ENCODE data around the gene PPP1CC. TPM values are rescaled to one million over a fixed set of nuclear protein-coding genes. Genes with fewer than 3 reads are reported as not detected.
A peak's percentile ranks its signal among the peaks of the same experiment; 100 is the strongest.

Gene PPP1CC
- total RNA-seq, 1 donor from 2014 or later, result 174 TPM

GRCh38 chr12:110705309-110705708 lies 37.4 kb downstream of the PPP1CC start:
- no peaks in the 10 kb centered on the region for H3K27me3 Mint-ChIP-seq

GRCh38 chr12:110704750-110705149 lies 37.9 kb downstream of the PPP1CC start:
- Mint-ChIP-seq H3K36me3 (peaks cover 5% of the 10 kb centered on the region), H3K27me3 (no peaks in the 10 kb centered on the region), H3K9me3 (no peaks in the 10 kb centered on the region), H3K27ac (no peak overlapping the region), H3K4me1 (ENCODE audit: unreplicated experiment) (no peaks in the 10 kb centered on the region), H3K4me3 (no peak overlapping the region)
- TF ChIP-seq CTCF (conservative IDR thresholded peaks at IDR 0.05), result peak; percentile 33
- no peak for DNase-seq (ENCODE audit: extremely low spot score, unreplicated experiment)

More at GRCh38 chr12:110705309-110705708, 37.4 kb downstream of the PPP1CC start:
- H3K4me1 Mint-ChIP-seq (ENCODE audit: unreplicated experiment), result no peaks in the 10 kb centered on the region
- peaks cover 5% of the 10 kb centered on the region for H3K36me3 Mint-ChIP-seq
- H3K27ac Mint-ChIP-seq, result no peak overlapping the region
- TF ChIP-seq CTCF (conservative IDR thresholded peaks at IDR 0.05), result no peak
- no peak for DNase-seq (ENCODE audit: extremely low spot score, unreplicated experiment)
- no peaks in the 10 kb centered on the region for H3K9me3 Mint-ChIP-seq
- no peak overlapping the region for H3K4me3 Mint-ChIP-seq

- Mint-ChIP-seq H3K27me3 (no peaks in the 10 kb centered on the region), H3K4me3 (no peak overlapping the region), H3K36me3 (peaks cover 5% of the 10 kb centered on the region)
Measured at GRCh38 chr12:110704231-110704630, 38.5 kb downstream of the PPP1CC start.

GRCh38 chr12:110702081-110702480 lies 40.6 kb downstream of the PPP1CC start:
- TF ChIP-seq CTCF (conservative IDR thresholded peaks at IDR 0.05), result no peak
- no peaks in the 10 kb centered on the region for H3K9me3 Mint-ChIP-seq

More at GRCh38 chr12:110704231-110704630, 38.5 kb downstream of the PPP1CC start:
- no peak overlapping the region for H3K27ac Mint-ChIP-seq
- no peak for DNase-seq (ENCODE audit: extremely low spot score, unreplicated experiment)
- no peaks in the 10 kb centered on the region for H3K9me3 Mint-ChIP-seq
- H3K4me1 Mint-ChIP-seq (ENCODE audit: unreplicated experiment), result no peaks in the 10 kb centered on the region
- no peak for TF ChIP-seq CTCF (conservative IDR thresholded peaks at IDR 0.05)

GRCh38 chr12:110699591-110700445 lies 42.9 kb downstream of the PPP1CC start:
- no peaks in the 10 kb centered on the region for H3K9me3 Mint-ChIP-seq
- DNase-seq (ENCODE audit: extremely low spot score, unreplicated experiment), result no peak
- no peak overlapping the region for H3K27ac Mint-ChIP-seq
- H3K27me3 Mint-ChIP-seq, result peaks cover 4% of the 10 kb centered on the region
- TF ChIP-seq CTCF (conservative IDR thresholded peaks at IDR 0.05), result no peak
- no peak overlapping the region for H3K4me3 Mint-ChIP-seq
- peaks cover 5% of the 10 kb centered on the region for H3K4me1 Mint-ChIP-seq (ENCODE audit: unreplicated experiment)
- no peaks in the 10 kb centered on the region for H3K36me3 Mint-ChIP-seq

More at GRCh38 chr12:110702081-110702480, 40.6 kb downstream of the PPP1CC start:
- H3K27me3 Mint-ChIP-seq, result peaks cover 4% of the 10 kb centered on the region
- no peak overlapping the region for H3K27ac Mint-ChIP-seq
- no peak overlapping the region for H3K4me3 Mint-ChIP-seq
- DNase-seq (ENCODE audit: extremely low spot score, unreplicated experiment), result no peak
- H3K36me3 Mint-ChIP-seq, result no peaks in the 10 kb centered on the region
- peaks cover 5% of the 10 kb centered on the region for H3K4me1 Mint-ChIP-seq (ENCODE audit: unreplicated experiment)

All from type B pancreatic cell (in vitro differentiated cells).